ENCODE results near the gene NAA40.

The NAA40 gene

GRCh38 chr11:63940786-63941185 lies 2.0 kb downstream of the NAA40 start:
- DNase-seq (ENCODE audit: insufficient read length, low spot score) = no peak
- FAIRE-seq = no peak
- TF ChIP-seq CTCF (IDR thresholded peaks at IDR 0.05; ENCODE audit: insufficient read depth, missing control alignments) = no peak

- TF ChIP-seq CTCF (IDR thresholded peaks at IDR 0.05; ENCODE audit: insufficient read depth, missing control alignments) = no peak
- no peak for FAIRE-seq
- DNase-seq (ENCODE audit: insufficient read length, low spot score) = no peak
Measured at GRCh38 chr11:63941901-63942300, 3.1 kb downstream of the NAA40 start.

- FAIRE-seq (no peak), DNase-seq (ENCODE audit: insufficient read length, low spot score) (no peak)
- no peak for TF ChIP-seq CTCF (IDR thresholded peaks at IDR 0.05; ENCODE audit: insufficient read depth, missing control alignments)
Measured at GRCh38 chr11:63942803-63943202, 4.0 kb downstream of the NAA40 start.

GRCh38 chr11:63944987-63945386 lies 6.2 kb downstream of the NAA40 start:
- FAIRE-seq (no peak), DNase-seq (ENCODE audit: insufficient read length, low spot score) (no peak)
- no peak for TF ChIP-seq CTCF (IDR thresholded peaks at IDR 0.05; ENCODE audit: insufficient read depth, missing control alignments)

GRCh38 chr11:63945477-63946163 lies 6.8 kb downstream of the NAA40 start:
- DNase-seq (ENCODE audit: insufficient read length, low spot score) = peak; percentile 77
- peak; percentile 84 for TF ChIP-seq CTCF (IDR thresholded peaks at IDR 0.05; ENCODE audit: insufficient read depth, missing control alignments)
- FAIRE-seq = no peak

- FAIRE-seq = no peak
- no peak for TF ChIP-seq CTCF (IDR thresholded peaks at IDR 0.05; ENCODE audit: insufficient read depth, missing control alignments)
- no peak for DNase-seq (ENCODE audit: insufficient read length, low spot score)
Measured at GRCh38 chr11:63951779-63952536, 13.2 kb downstream of the NAA40 start.

GRCh38 chr11:63952570-63952969 lies 13.8 kb downstream of the NAA40 start:
- DNase-seq (ENCODE audit: insufficient read length, low spot score) = no peak
- no peak for TF ChIP-seq CTCF (IDR thresholded peaks at IDR 0.05; ENCODE audit: insufficient read depth, missing control alignments)
- FAIRE-seq = no peak

All from D721Med (cell line).